Gastrocnemius medialis (tissue), 4 donors: ENCODE data around the gene VSIG4.

Experiments
- CTCF ChIP-seq, 5 experiments: fragments of 450-650 bp in 3 of 5; fragments of 200-600 bp in 2 of 5; sonication (generic) in 2 of 5; IDR thresholded peaks in 4 of 5; conservative IDR thresholded peaks in 1 of 5; 1 replicate in 4 of 5; 2 replicates in 1 of 5; pipeline ENCODE4 v1.5.1; 2016 to 2019; ENCODE audit warnings: antibody characterized with exemption in 5 of 5, mild to moderate bottlenecking in 3 of 5, moderate library complexity in 3 of 5
- POLR2A ChIP-seq, 2 donors: fragments of 450-650 bp; IDR thresholded peaks; one replicate each; pipeline ENCODE4 v1.6.1; 2017; ENCODE audit warnings: antibody characterized with exemption in 2 of 2, mild to moderate bottlenecking in 2 of 2, moderate library complexity in 2 of 2

- TF ChIP-seq CTCF (IDR thresholded peaks at IDR 0.05 in 4 of 5, conservative IDR thresholded peaks at IDR 0.05 in 1 of 5): no peak
- no peak for TF ChIP-seq POLR2A (IDR thresholded peaks at IDR 0.05)
Measured at GRCh38 chrX:66009231-66009845, 30.5 kb downstream of the VSIG4 start.
